ENCODE measurements around the gene KRT71. TPM values are rescaled to one million over a fixed set of nuclear protein-coding genes. Genes with fewer than 3 reads are reported as not detected.
A peak's percentile ranks its signal among the peaks of the same experiment; 100 is the strongest.

The KRT71 gene
- total RNA-seq, 1 donor = not detected

GRCh38 chr12:52582486-52582885, 29.5 kb upstream of the KRT71 start:
- no peak overlapping the region for H3K4me3 ChIP-seq (ENCODE audit: low read depth, low read length)
- DNase-seq (ENCODE audit: low read depth) = no peak
- TF ChIP-seq, protein P1, sequence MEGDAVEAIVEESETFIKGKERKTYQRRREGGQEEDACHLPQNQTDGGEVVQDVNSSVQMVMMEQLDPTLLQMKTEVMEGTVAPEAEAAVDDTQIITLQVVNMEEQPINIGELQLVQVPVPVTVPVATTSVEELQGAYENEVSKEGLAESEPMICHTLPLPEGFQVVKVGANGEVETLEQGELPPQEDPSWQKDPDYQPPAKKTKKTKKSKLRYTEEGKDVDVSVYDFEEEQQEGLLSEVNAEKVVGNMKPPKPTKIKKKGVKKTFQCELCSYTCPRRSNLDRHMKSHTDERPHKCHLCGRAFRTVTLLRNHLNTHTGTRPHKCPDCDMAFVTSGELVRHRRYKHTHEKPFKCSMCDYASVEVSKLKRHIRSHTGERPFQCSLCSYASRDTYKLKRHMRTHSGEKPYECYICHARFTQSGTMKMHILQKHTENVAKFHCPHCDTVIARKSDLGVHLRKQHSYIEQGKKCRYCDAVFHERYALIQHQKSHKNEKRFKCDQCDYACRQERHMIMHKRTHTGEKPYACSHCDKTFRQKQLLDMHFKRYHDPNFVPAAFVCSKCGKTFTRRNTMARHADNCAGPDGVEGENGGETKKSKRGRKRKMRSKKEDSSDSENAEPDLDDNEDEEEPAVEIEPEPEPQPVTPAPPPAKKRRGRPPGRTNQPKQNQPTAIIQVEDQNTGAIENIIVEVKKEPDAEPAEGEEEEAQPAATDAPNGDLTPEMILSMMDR (IDR thresholded peaks at IDR 0.05; ENCODE audit: insufficient read depth, low read length) = no peak

DNA sequence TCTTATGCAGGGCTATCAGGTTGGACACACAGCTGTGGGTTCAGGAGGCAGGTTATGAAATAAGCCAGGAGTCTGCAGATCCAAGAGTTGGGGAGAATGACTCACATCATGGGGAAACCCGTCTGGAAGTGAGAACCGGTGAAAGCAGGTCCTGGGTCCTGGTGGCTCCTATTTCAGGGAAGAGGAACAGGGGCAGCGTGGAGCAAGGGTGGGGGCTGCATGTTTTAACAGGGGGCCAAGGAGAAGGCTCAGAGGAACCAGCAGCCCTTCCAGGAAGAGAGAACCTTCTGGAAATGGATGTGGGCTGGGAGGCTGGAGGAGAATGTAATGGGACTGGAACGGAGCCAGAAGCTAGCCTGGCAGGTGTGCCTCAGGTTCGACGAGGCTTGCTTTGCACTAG, 28.5 kb upstream of the KRT71 start:
- TF ChIP-seq, protein P1 (IDR thresholded peaks at IDR 0.05; ENCODE audit: insufficient read depth, low read length) = no peak
- H3K4me3 ChIP-seq (ENCODE audit: low read depth, low read length) = no peak overlapping the region
- DNase-seq (ENCODE audit: low read depth) = peak; percentile 5

GRCh38 chr12:52581066-52581465, 28.1 kb upstream of the KRT71 start:
- no peak overlapping the region for H3K4me3 ChIP-seq (ENCODE audit: low read depth, low read length)
- TF ChIP-seq, protein P1 (IDR thresholded peaks at IDR 0.05; ENCODE audit: insufficient read depth, low read length) = no peak
- DNase-seq (ENCODE audit: low read depth) = no peak

DNA sequence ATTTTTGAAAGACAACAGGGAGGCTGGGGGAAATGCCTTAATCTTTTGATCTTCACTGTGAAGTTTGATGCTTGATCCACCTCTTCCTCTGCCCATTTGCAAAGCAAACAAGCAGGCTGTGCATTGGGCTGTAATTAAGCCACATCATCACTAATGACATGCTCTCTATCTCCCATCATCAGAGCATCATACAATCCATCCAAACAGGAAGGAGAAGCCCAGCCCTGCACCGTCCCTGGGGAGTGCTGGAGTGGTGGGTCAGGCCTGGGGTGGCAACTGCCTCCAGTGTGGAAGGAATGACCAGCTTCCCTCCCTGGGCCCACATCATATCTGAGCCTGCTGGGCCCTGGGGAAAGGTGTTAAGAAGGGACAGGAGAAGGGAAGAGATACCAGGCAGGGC, 27.6 kb upstream of the KRT71 start:
- H3K4me3 ChIP-seq (ENCODE audit: low read depth, low read length) = no peak overlapping the region
- TF ChIP-seq, protein P1 (IDR thresholded peaks at IDR 0.05; ENCODE audit: insufficient read depth, low read length) = no peak
- no peak for DNase-seq (ENCODE audit: low read depth)

- DNase-seq (ENCODE audit: low read depth) = no peak
- H3K4me3 ChIP-seq (ENCODE audit: low read depth, low read length) = no peak overlapping the region
- TF ChIP-seq, protein P1 (IDR thresholded peaks at IDR 0.05; ENCODE audit: insufficient read depth, low read length) = no peak
Measured at GRCh38 chr12:52579468-52580465, 26.8 kb upstream of the KRT71 start.

- no peak overlapping the region for H3K4me3 ChIP-seq (ENCODE audit: low read depth, low read length)
- TF ChIP-seq, protein P1 (IDR thresholded peaks at IDR 0.05; ENCODE audit: insufficient read depth, low read length) = no peak
Measured at GRCh38 chr12:52578469-52578868, 25.5 kb upstream of the KRT71 start.

More at GRCh38 chr12:52578469-52578868, 25.5 kb upstream of the KRT71 start:
- no peak for DNase-seq (ENCODE audit: low read depth)
